ENCODE data around the gene KIAA1549. TPM values are rescaled to one million over a fixed set of nuclear protein-coding genes. Genes with fewer than 3 reads are reported as not detected.

KIAA1549 gene
- total and polyA plus RNA-seq, 2 of the 4 experiments (the other 2 are of a cell fraction) = 1.3 to 3.3 TPM

DNA sequence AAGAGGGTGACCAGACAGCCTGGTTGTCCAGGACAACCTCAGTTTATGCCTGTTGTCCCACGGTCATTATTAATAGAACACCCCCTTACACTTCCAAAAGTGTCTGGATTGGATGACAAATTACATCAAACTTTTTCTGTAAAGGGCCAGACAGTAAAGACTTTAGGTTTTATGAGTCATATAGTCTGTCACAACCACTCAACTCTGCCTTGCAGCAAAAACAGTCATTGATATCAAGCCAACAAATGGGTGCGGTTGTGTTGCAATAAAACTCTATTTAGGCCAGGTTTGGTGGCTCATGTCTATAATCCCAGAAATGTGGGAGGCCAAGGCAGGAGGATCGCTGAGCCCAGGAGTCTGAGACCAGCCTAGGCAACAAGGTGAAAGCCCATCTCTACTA, 116.5 kb downstream of the KIAA1549 start:
- Histone ChIP-seq H2BK5ac (ENCODE audit: low read depth, low read length, poor library complexity, severe bottlenecking) (no peak overlapping the region), H4K20me1 (ENCODE audit: insufficient read depth, low read length) (no peaks in the 10 kb centered on the region), H2BK20ac (ENCODE audit: low read depth, low read length) (no peak overlapping the region), H2AFZ (replicated peaks; ENCODE audit: low read length, poor library complexity) (no peak overlapping the region), H3K27me3 (ENCODE audit: control insufficient read depth, insufficient read depth, low read length) (no peaks in the 10 kb centered on the region), H2BK15ac (ENCODE audit: low read depth, low read length) (no peak overlapping the region), H3K56ac (ENCODE audit: extremely low read depth, insufficient read depth, low read length) (no peak overlapping the region), H4K91ac (ENCODE audit: insufficient read depth, low read depth, low read length) (no peak overlapping the region), H3K14ac (replicated peaks; ENCODE audit: low read depth, low read length) (no peak overlapping the region), H3K9ac (ENCODE audit: low read depth, low read length) (no peak overlapping the region), H3K79me1 (ENCODE audit: low read depth in 1 of 2, low read length in 2 of 2) (no peaks in the 10 kb centered on the region), H3K23ac (ENCODE audit: low read depth, low read length) (no peak overlapping the region), H3K4me3 (ENCODE audit: insufficient read depth, low read depth, low read length) (no peak overlapping the region), H3K4ac (ENCODE audit: low read depth, low read length) (no peak overlapping the region), H3K9me3 (ENCODE audit: control insufficient read depth, insufficient read depth, low read length) (no peaks in the 10 kb centered on the region), H3K27ac (ENCODE audit: insufficient read depth, low read length) (no peak overlapping the region), H2AK5ac (ENCODE audit: low read depth, low read length) (no peak overlapping the region), H3K9me1 (ENCODE audit: insufficient read depth, low read length) (no peaks in the 10 kb centered on the region), H3K36me3 (ENCODE audit: control insufficient read depth, insufficient read depth, low read length) (peaks cover 15% of the 10 kb centered on the region), H3K4me1 (ENCODE audit: control insufficient read depth, insufficient read depth, low read length) (no peaks in the 10 kb centered on the region), H3K4me2 (ENCODE audit: low read depth, low read length) (no peak overlapping the region), H4K5ac (ENCODE audit: low read depth, low read length) (no peak overlapping the region), H2AK9ac (replicated peaks; ENCODE audit: low read depth, low read length, poor library complexity) (no peak overlapping the region), H3K18ac (ENCODE audit: low read depth, low read length) (no peak overlapping the region), H2BK120ac (ENCODE audit: low read depth, low read length) (no peak overlapping the region), H4K8ac (ENCODE audit: low read depth in 2 of 2, low read length in 2 of 2) (no peak overlapping the region)
- BruUV-seq (replicated peaks) = no TSS peak
- ChIA-PET POLR2A (ENCODE audit: unreplicated experiment) (no interaction called here), CTCF (no interaction called here)
- intact Hi-C loops (cut with micrococcal nuclease) (no loop called here), in situ Hi-C loops (cut with MboI; ENCODE audit: low sequenced_read_pairs) (no loop called here), dilution Hi-C loops (cut with HindIII; ENCODE audit: low sequenced_read_pairs, unreplicated experiment) (no loop called here)
- ATAC-seq (ENCODE audit: low read depth) = peak; percentile 40
- TF ChIP-seq RFX5 (IDR thresholded peaks at IDR 0.05; ENCODE audit: low read depth, low read length) (no peak), BHLHE40 (IDR thresholded peaks at IDR 0.05; ENCODE audit: low read depth, low read length) (no peak), FOS (IDR thresholded peaks at IDR 0.05; ENCODE audit: low read depth, low read length) (peak; percentile 72), MXI1 (IDR thresholded peaks at IDR 0.05; ENCODE audit: borderline replicate concordance, low read depth, low read length) (no peak), RCOR1 (IDR thresholded peaks at IDR 0.05; ENCODE audit: insufficient replicate concordance, low read length) (peak; percentile 67), CEBPB (IDR thresholded peaks at IDR 0.05; ENCODE audit: low read depth, low read length) (peak; percentile 94), MAFK (IDR thresholded peaks at IDR 0.05; ENCODE audit: low read depth, low read length) (no peak), POLR2A (IDR thresholded peaks at IDR 0.05; ENCODE audit: low read depth, low read length) (no peak)
- TF ChIP-seq, protein P1, sequence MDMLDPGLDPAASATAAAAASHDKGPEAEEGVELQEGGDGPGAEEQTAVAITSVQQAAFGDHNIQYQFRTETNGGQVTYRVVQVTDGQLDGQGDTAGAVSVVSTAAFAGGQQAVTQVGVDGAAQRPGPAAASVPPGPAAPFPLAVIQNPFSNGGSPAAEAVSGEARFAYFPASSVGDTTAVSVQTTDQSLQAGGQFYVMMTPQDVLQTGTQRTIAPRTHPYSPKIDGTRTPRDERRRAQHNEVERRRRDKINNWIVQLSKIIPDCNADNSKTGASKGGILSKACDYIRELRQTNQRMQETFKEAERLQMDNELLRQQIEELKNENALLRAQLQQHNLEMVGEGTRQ (IDR thresholded peaks at IDR 0.05; ENCODE audit: low read depth, low read length) = no peak
- TF ChIP-seq, protein P2, sequence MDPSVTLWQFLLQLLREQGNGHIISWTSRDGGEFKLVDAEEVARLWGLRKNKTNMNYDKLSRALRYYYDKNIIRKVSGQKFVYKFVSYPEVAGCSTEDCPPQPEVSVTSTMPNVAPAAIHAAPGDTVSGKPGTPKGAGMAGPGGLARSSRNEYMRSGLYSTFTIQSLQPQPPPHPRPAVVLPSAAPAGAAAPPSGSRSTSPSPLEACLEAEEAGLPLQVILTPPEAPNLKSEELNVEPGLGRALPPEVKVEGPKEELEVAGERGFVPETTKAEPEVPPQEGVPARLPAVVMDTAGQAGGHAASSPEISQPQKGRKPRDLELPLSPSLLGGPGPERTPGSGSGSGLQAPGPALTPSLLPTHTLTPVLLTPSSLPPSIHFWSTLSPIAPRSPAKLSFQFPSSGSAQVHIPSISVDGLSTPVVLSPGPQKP (IDR thresholded peaks at IDR 0.05; ENCODE audit: borderline replicate concordance, low read depth, low read length) = no peak
- no CpG with 5 or more reads among the region's 3 CpGs for WGBS, 2 experiments (ENCODE audit: extremely low coverage in 2 of 2, insufficient read length in 1 of 2)
- peak; percentile 78 for DNase-seq
